ENCODE results near the gene TNNT3. TPM values are rescaled to one million over a fixed set of nuclear protein-coding genes. Genes with fewer than 3 reads are reported as not detected.

Gene TNNT3
- total RNA-seq, 4 donors from 2014 or later, result 1.2 to 6.6 (median 4.1) TPM

GRCh38 chr11:1893581-1894359 lies 25.7 kb upstream of the TNNT3 start:
- intact Hi-C loops (cut with DNase I; ENCODE audit: low total_unique reads), result loop anchor here (1.0 kb wide), 2 partner anchors 23 to 46 kb away; no protein-coding TSS in a partner anchor
- WGBS, 2 donors, result 86 to 92% methylated on average over 4 to 5 of the region's 5 CpGs
- DNase-seq (ENCODE audit: low spot score in 2 of 2), result no peak
- no peak overlapping the region for H3K4me3 ChIP-seq (ENCODE audit: low read depth, poor library complexity, severe bottlenecking)
- TF ChIP-seq POLR2A (IDR thresholded peaks at IDR 0.05), result no peak
- no peak for TF ChIP-seq CTCF (IDR thresholded peaks at IDR 0.05)

GRCh38 chr11:1894759-1895158 lies 24.7 kb upstream of the TNNT3 start:
- no peak for DNase-seq (ENCODE audit: low spot score in 2 of 2)
- WGBS, 2 donors, result 94 to 95% methylated on average over 11 of the region's 11 CpGs
- intact Hi-C loops (cut with DNase I; ENCODE audit: low total_unique reads), result loop anchor here (1.0 kb wide), 1 partner anchor 45 kb away; no protein-coding TSS in a partner anchor
- TF ChIP-seq CTCF (IDR thresholded peaks at IDR 0.05), result no peak
- no peak for TF ChIP-seq POLR2A (IDR thresholded peaks at IDR 0.05)
- H3K4me3 ChIP-seq (ENCODE audit: low read depth, poor library complexity, severe bottlenecking), result no peak overlapping the region

DNA sequence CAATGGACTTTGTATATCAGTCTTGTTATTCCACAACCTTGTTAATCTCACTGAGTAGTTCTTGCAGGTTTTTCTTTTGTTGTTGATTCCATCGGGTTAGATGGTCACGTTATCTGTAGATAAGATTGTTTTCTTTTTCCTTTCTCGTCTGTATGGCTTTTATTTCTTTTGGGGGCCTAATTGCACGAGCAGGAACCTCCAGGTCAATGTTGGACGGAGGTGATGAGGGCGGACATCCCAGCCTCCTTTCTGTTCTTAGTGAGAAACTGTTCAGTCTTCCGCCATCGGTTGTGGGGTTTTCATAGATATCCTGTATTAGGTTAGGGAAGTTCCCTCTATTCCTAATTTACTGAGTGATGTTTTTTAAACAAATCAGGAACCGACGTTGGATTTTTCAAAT lies 23.0 kb upstream of the TNNT3 start:
- H3K4me3 ChIP-seq (ENCODE audit: low read depth, poor library complexity, severe bottlenecking), result no peak overlapping the region
- intact Hi-C loops (cut with DNase I; ENCODE audit: low total_unique reads), result no loop called here
- no peak for DNase-seq (ENCODE audit: low spot score in 2 of 2)
- 84 to 85% methylated on average over 10 of the region's 10 CpGs for WGBS, 2 donors
- TF ChIP-seq CTCF (IDR thresholded peaks at IDR 0.05) (no peak), POLR2A (IDR thresholded peaks at IDR 0.05) (no peak)

DNA sequence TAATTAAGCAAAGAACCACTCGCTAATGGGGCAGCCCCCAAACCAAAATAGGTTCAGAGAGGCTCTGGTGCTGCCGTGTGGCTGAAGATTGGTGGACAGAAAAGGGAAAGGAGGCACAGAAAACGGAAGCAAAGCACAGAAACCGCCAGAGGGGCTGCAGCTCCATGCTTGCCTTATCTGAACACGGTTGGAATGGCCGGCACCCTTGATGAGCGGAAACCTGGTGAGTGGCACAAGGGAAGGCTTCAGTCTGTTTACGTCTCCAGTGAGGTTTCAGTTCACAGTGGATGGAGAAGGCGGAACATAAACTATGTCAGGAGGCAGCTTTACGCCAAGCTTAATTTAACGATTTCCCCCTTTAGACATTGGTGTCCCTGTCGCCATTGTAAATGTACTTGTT lies 22.6 kb upstream of the TNNT3 start:
- DNase-seq (ENCODE audit: low spot score in 2 of 2), result no peak
- no peak for TF ChIP-seq CTCF (IDR thresholded peaks at IDR 0.05)
- TF ChIP-seq POLR2A (IDR thresholded peaks at IDR 0.05), result no peak
- whole genome bisulfite sequencing, 2 donors, result 73 to 88% methylated on average over 12 of the region's 12 CpGs
- intact Hi-C loops (cut with DNase I; ENCODE audit: low total_unique reads), result no loop called here
- no peak overlapping the region for H3K4me3 ChIP-seq (ENCODE audit: low read depth, poor library complexity, severe bottlenecking)

DNA sequence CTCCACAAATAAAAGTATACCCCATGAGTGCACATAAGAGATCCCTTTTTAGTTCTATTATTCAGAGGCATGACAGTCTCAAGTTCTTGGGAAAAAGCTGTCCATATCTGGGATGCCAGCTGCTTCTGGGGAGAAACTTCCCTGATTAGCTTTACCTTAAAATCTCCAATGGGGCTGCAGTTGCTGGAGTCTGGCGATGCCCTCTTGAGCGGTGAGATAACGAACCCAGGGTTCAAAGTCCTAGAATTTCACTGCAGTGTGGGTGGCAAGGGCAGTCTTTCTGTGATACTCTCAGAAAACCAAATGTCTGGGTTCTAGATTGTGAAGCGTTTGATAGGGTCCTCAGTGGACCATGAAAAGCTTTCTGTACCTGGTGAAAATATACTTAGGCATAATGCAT lies 20.4 kb upstream of the TNNT3 start:
- TF ChIP-seq POLR2A (IDR thresholded peaks at IDR 0.05), result no peak
- TF ChIP-seq CTCF (IDR thresholded peaks at IDR 0.05), result no peak
- WGBS, 2 donors, result 96 to 97% methylated on average over 4 of the region's 4 CpGs
- no peak for DNase-seq (ENCODE audit: low spot score in 2 of 2)
- intact Hi-C loops (cut with DNase I; ENCODE audit: low total_unique reads), result no loop called here
- H3K4me3 ChIP-seq (ENCODE audit: low read depth, poor library complexity, severe bottlenecking), result no peak overlapping the region

GRCh38 chr11:1899686-1900085 lies 19.8 kb upstream of the TNNT3 start:
- no peak for TF ChIP-seq POLR2A (IDR thresholded peaks at IDR 0.05)
- no peak for TF ChIP-seq CTCF (IDR thresholded peaks at IDR 0.05)
- intact Hi-C loops (cut with DNase I; ENCODE audit: low total_unique reads), result no loop called here
- no peak for DNase-seq (ENCODE audit: low spot score in 2 of 2)
- 82 to 85% methylated on average over 5 of the region's 5 CpGs for WGBS, 2 donors
- no peak overlapping the region for H3K4me3 ChIP-seq (ENCODE audit: low read depth, poor library complexity, severe bottlenecking)
